Astrocyte (in vitro differentiated cells and primary cell): ENCODE measurements around the gene S100A3. TPM values are rescaled to one million over a fixed set of nuclear protein-coding genes. Genes with fewer than 3 reads are reported as not detected.

Experiments used
- DNase-seq: peaks from one replicate; pipeline ENCODE4 v3.0.0-alpha.2; 2010; ENCODE audit warnings: low read depth
- FAIRE-seq: peaks from 2 replicates; lab custom pipeline; 2011; peaks lifted over from hg19 to GRCh38; lab: Jason Lieb, UNC
- H2AFZ ChIP-seq: 2 replicates; pipeline ENCODE4 v1.6.0; 2012; ENCODE audit warnings: low read depth, low read length, inconsistent platforms
- H3K27ac ChIP-seq: 2 replicates; pipeline ENCODE4 v1.5.1; 2011; ENCODE audit warnings: low read depth, low read length, inconsistent platforms
- H3K27me3 ChIP-seq: 2 replicates; pipeline ENCODE4 v1.6.0; 2011; ENCODE audit warnings: low read length, inconsistent platforms; ENCODE audit not compliant: insufficient read depth
- H3K36me3 ChIP-seq: 2 replicates; pipeline ENCODE4 v1.5.1; 2011; ENCODE audit warnings: low read length, inconsistent platforms; ENCODE audit not compliant: insufficient read depth
- H3K4me1 ChIP-seq: 2 replicates; pipeline ENCODE4 v1.5.1; 2011; ENCODE audit warnings: low read length, inconsistent platforms; ENCODE audit not compliant: insufficient read depth
- H3K4me2 ChIP-seq: 2 replicates; pipeline ENCODE4 v1.6.0; 2012; ENCODE audit warnings: low read length, inconsistent platforms
- H3K4me3 ChIP-seq: 2 replicates; pipeline ENCODE4 v1.5.1; 2011; ENCODE audit warnings: low read depth, mild to moderate bottlenecking, low read length, inconsistent platforms; ENCODE audit not compliant: insufficient read depth
- H3K79me2 ChIP-seq: 2 replicates; pipeline ENCODE4 v1.6.0; 2012; ENCODE audit warnings: mild to moderate bottlenecking, low read length, inconsistent platforms; ENCODE audit not compliant: insufficient read depth
- H3K9ac ChIP-seq: 2 replicates; pipeline ENCODE4 v1.6.0; 2012; ENCODE audit warnings: mild to moderate bottlenecking, low read length, inconsistent platforms
- H3K9me3 ChIP-seq: 2 replicates; pipeline ENCODE4 v1.5.1; 2012; ENCODE audit warnings: low read depth, mild to moderate bottlenecking, low read length, inconsistent platforms; ENCODE audit not compliant: insufficient read depth
- H4K20me1 ChIP-seq: 2 replicates; pipeline ENCODE4 v1.6.0; 2012; ENCODE audit warnings: low read length, inconsistent platforms; ENCODE audit not compliant: insufficient read depth
- H3K27ac Mint-ChIP-seq: one replicate; pipeline ENCODE4 v1.8.0; 2021; ENCODE audit warnings: mild to moderate bottlenecking, mixed read lengths; ENCODE audit not compliant: unreplicated experiment
- H3K27me3 Mint-ChIP-seq: one replicate; pipeline ENCODE4 v1.8.0; 2021; ENCODE audit warnings: low read depth, mixed read lengths; ENCODE audit not compliant: unreplicated experiment
- H3K36me3 Mint-ChIP-seq: one replicate; pipeline ENCODE4 v1.8.0; 2021; ENCODE audit warnings: low read depth, mixed read lengths; ENCODE audit not compliant: unreplicated experiment
- H3K4me1 Mint-ChIP-seq: one replicate; pipeline ENCODE4 v1.8.0; 2021; ENCODE audit warnings: low read depth, mixed read lengths; ENCODE audit not compliant: unreplicated experiment
- H3K4me3 Mint-ChIP-seq: one replicate; pipeline ENCODE4 v1.8.0; 2021; ENCODE audit warnings: mild to moderate bottlenecking, moderate library complexity, mixed read lengths; ENCODE audit not compliant: unreplicated experiment
- H3K9me3 Mint-ChIP-seq: one replicate; pipeline ENCODE4 v1.8.0; 2021; ENCODE audit warnings: mild to moderate bottlenecking, mixed read lengths; ENCODE audit not compliant: unreplicated experiment
- CTCF ChIP-seq: IDR thresholded peaks from 2 replicates; pipeline ENCODE4 v1.5.1; 2011; ENCODE audit warnings: low read depth, mild to moderate bottlenecking, inconsistent platforms, low read length, moderate library complexity; ENCODE audit not compliant: insufficient read depth
- EZH2 ChIP-seq: IDR thresholded peaks from 2 replicates; pipeline ENCODE4 v1.6.1; 2012; ENCODE audit warnings: mild to moderate bottlenecking, low read length, inconsistent platforms; ENCODE audit not compliant: insufficient read depth
- total RNA-seq: library from RNA; stranded (reverse); gene quantifications from 2 replicates; pipeline ENCODE4 v1.2.1, GENCODE V29; 2021

S100A3 gene
- total RNA-seq, 1 donor from 2014 or later: 14.6 TPM

- no peak overlapping the region for H3K4me3 Mint-ChIP-seq
- Histone ChIP-seq H3K36me3 (no peaks in the 10 kb centered on the region), H4K20me1 (no peaks in the 10 kb centered on the region), H3K4me2 (no peak overlapping the region), H3K9ac (no peak overlapping the region), H3K4me3 (no peak overlapping the region), H3K9me3 (no peaks in the 10 kb centered on the region), H3K27ac (no peak overlapping the region), H2AFZ (no peak overlapping the region), H3K4me1 (peaks cover 14% of the 10 kb centered on the region), H3K27me3 (no peaks in the 10 kb centered on the region), H3K79me2 (no peaks in the 10 kb centered on the region)
- peaks cover 5% of the 10 kb centered on the region for H3K9me3 Mint-ChIP-seq
- FAIRE-seq (no peak), DNase-seq (no peak)
- peaks cover 11% of the 10 kb centered on the region for H3K4me1 Mint-ChIP-seq
- no peak overlapping the region for H3K27ac Mint-ChIP-seq
- H3K36me3 Mint-ChIP-seq: no peaks in the 10 kb centered on the region
- H3K27me3 Mint-ChIP-seq: no peaks in the 10 kb centered on the region
- TF ChIP-seq CTCF (no peak), EZH2 (no peak)
Measured at GRCh38 chr1:153561466-153561985, 12.5 kb upstream of the S100A3 start.

GRCh38 chr1:153560771-153561465, 11.9 kb upstream of the S100A3 start:
- H3K27ac Mint-ChIP-seq: no peak overlapping the region
- Histone ChIP-seq H3K4me1 (peaks cover 8% of the 10 kb centered on the region), H3K4me2 (no peak overlapping the region), H3K9ac (no peak overlapping the region), H2AFZ (no peak overlapping the region), H4K20me1 (no peaks in the 10 kb centered on the region), H3K4me3 (no peak overlapping the region), H3K27me3 (no peaks in the 10 kb centered on the region), H3K27ac (no peak overlapping the region), H3K79me2 (no peaks in the 10 kb centered on the region), H3K9me3 (no peaks in the 10 kb centered on the region), H3K36me3 (no peaks in the 10 kb centered on the region)
- peaks cover 5% of the 10 kb centered on the region for H3K9me3 Mint-ChIP-seq
- H3K36me3 Mint-ChIP-seq: no peaks in the 10 kb centered on the region
- H3K27me3 Mint-ChIP-seq: no peaks in the 10 kb centered on the region
- no peak for DNase-seq
- TF ChIP-seq EZH2: no peak
- no peak for TF ChIP-seq CTCF
- no peak overlapping the region for H3K4me3 Mint-ChIP-seq
- no peak for FAIRE-seq
- H3K4me1 Mint-ChIP-seq: peaks cover 6% of the 10 kb centered on the region

GRCh38 chr1:153560241-153560640, 11.2 kb upstream of the S100A3 start:
- H3K27ac ChIP-seq: no peak overlapping the region
- peaks cover 1% of the 10 kb centered on the region for H3K4me1 ChIP-seq
- no peak overlapping the region for H3K9ac ChIP-seq
- H3K27me3 ChIP-seq: no peaks in the 10 kb centered on the region
- no peaks in the 10 kb centered on the region for H4K20me1 ChIP-seq
- TF ChIP-seq CTCF (no peak), EZH2 (no peak)
- H3K4me2 ChIP-seq: no peak overlapping the region
- FAIRE-seq (no peak), DNase-seq (no peak)
- H3K4me1 Mint-ChIP-seq: peaks cover 2% of the 10 kb centered on the region
- H3K36me3 Mint-ChIP-seq: no peaks in the 10 kb centered on the region
- H3K4me3 ChIP-seq: no peak overlapping the region
- no peaks in the 10 kb centered on the region for H3K36me3 ChIP-seq
- no peak overlapping the region for H2AFZ ChIP-seq
- H3K9me3 Mint-ChIP-seq: peaks cover 5% of the 10 kb centered on the region
- H3K27me3 Mint-ChIP-seq: no peaks in the 10 kb centered on the region
- no peak overlapping the region for H3K27ac Mint-ChIP-seq
- H3K79me2 ChIP-seq: no peaks in the 10 kb centered on the region
- H3K9me3 ChIP-seq: no peaks in the 10 kb centered on the region
- no peak overlapping the region for H3K4me3 Mint-ChIP-seq
